NT2/D1 (cell line): ENCODE data around the gene GPR179.

ENCODE experiments used
- YY1 ChIP-seq: IDR thresholded peaks from 2 replicates; pipeline ENCODE4 v1.6.1; 2011; ENCODE audit not compliant: insufficient read length, insufficient read depth
- ZNF274 ChIP-seq: IDR thresholded peaks from 2 replicates; pipeline ENCODE4 v1.6.1; 2011; ENCODE audit warnings: mild to moderate bottlenecking, low read depth, low read length

- no peak for TF ChIP-seq ZNF274
- TF ChIP-seq YY1: no peak
Measured at GRCh38 chr17:38317081-38317480, 26.7 kb downstream of the GPR179 start.
